ENCODE data around the gene RHO. TPM values are rescaled to one million over a fixed set of nuclear protein-coding genes. Genes with fewer than 3 reads are reported as not detected.

The RHO gene
- total RNA-seq, 1 experiment from 2014 or later: not detected

GRCh38 chr3:129501630-129502029, 26.8 kb upstream of the RHO start:
- no peaks in the 10 kb centered on the region for H3K27me3 Mint-ChIP-seq (ENCODE audit: low read depth)
- H3K4me3 Mint-ChIP-seq: no peak overlapping the region
- ChIA-PET POLR2A (no interaction called here), CTCF (interaction anchor here (0.9 to 2.5 kb wide), 2 partner anchors 11 to 118 kb away, joined by 4 to 9 read pairs; no protein-coding TSS in a partner anchor)
- H3K4me1 Mint-ChIP-seq: peaks cover 11% of the 10 kb centered on the region
- no peak for DNase-seq (ENCODE audit: low spot score)
- no peak for TF ChIP-seq ESRRA (CRISPR knock-in tag; IDR thresholded peaks at IDR 0.05; ENCODE audit: borderline replicate concordance)
- no peak for TF ChIP-seq IRF2 (CRISPR knock-in tag; IDR thresholded peaks at IDR 0.05; ENCODE audit: borderline replicate concordance, low read depth)
- no peak for TF ChIP-seq E2F1 (CRISPR knock-in tag; IDR thresholded peaks at IDR 0.05)
- TF ChIP-seq ZNF396 (CRISPR knock-in tag; IDR thresholded peaks at IDR 0.05; ENCODE audit: borderline replicate concordance): no peak
- no peak for TF ChIP-seq NFYB (CRISPR knock-in tag; conservative IDR thresholded peaks at IDR 0.05; ENCODE audit: low read depth)
- TF ChIP-seq NR2C2 (CRISPR knock-in tag; IDR thresholded peaks at IDR 0.05): no peak
- TF ChIP-seq CBFB (CRISPR knock-in tag; IDR thresholded peaks at IDR 0.05; ENCODE audit: low read depth): no peak
- TF ChIP-seq, protein P1, sequence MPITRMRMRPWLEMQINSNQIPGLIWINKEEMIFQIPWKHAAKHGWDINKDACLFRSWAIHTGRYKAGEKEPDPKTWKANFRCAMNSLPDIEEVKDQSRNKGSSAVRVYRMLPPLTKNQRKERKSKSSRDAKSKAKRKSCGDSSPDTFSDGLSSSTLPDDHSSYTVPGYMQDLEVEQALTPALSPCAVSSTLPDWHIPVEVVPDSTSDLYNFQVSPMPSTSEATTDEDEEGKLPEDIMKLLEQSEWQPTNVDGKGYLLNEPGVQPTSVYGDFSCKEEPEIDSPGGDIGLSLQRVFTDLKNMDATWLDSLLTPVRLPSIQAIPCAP (CRISPR knock-in tag; IDR thresholded peaks at IDR 0.05): no peak
- no peak for TF ChIP-seq MYBL2 (CRISPR knock-in tag; IDR thresholded peaks at IDR 0.05)
- no peak for TF ChIP-seq GABPB1 (CRISPR knock-in tag; IDR thresholded peaks at IDR 0.05)
- TF ChIP-seq JAZF1 (CRISPR knock-in tag; IDR thresholded peaks at IDR 0.05): no peak
- no peak for TF ChIP-seq OVOL2 (CRISPR knock-in tag; IDR thresholded peaks at IDR 0.05; ENCODE audit: borderline replicate concordance)
- TF ChIP-seq, protein P2, sequence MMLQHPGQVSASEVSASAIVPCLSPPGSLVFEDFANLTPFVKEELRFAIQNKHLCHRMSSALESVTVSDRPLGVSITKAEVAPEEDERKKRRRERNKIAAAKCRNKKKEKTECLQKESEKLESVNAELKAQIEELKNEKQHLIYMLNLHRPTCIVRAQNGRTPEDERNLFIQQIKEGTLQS (CRISPR knock-in tag; conservative IDR thresholded peaks at IDR 0.05): no peak
- no peak for TF ChIP-seq ZNF317 (CRISPR knock-in tag; IDR thresholded peaks at IDR 0.05; ENCODE audit: borderline replicate concordance, low read depth)
- no peak overlapping the region for H3K27ac Mint-ChIP-seq
- H3K9me3 Mint-ChIP-seq: no peaks in the 10 kb centered on the region
- H3K36me3 Mint-ChIP-seq: peaks cover 1% of the 10 kb centered on the region; the same call in 1 of the 2 replicates
- ATAC-seq: no peak

GRCh38 chr3:129502641-129503408, 25.6 kb upstream of the RHO start:
- Mint-ChIP-seq H3K27me3 (ENCODE audit: low read depth) (no peaks in the 10 kb centered on the region), H3K9me3 (no peaks in the 10 kb centered on the region), H3K4me3 (no peak overlapping the region), H3K27ac (no peak overlapping the region), H3K36me3 (no peaks in the 10 kb centered on the region; the same call in 1 of the 2 replicates), H3K4me1 (peaks cover 10% of the 10 kb centered on the region)
- ATAC-seq (no peak), DNase-seq (ENCODE audit: low spot score) (no peak)
- ChIA-PET POLR2A (no interaction called here), CTCF (interaction anchor here (0.7 to 2.0 kb wide), 4 partner anchors 13 to 119 kb away, joined by 3 to 11 read pairs (median 4); no protein-coding TSS in a partner anchor)
- TF ChIP-seq NFE2L1 (CRISPR knock-in tag; IDR thresholded peaks at IDR 0.05): no peak
- no peak for TF ChIP-seq NFATC4 (CRISPR knock-in tag; IDR thresholded peaks at IDR 0.05)
- TF ChIP-seq, protein P2 (CRISPR knock-in tag; conservative IDR thresholded peaks at IDR 0.05): no peak
- no peak for TF ChIP-seq ELF4 (CRISPR knock-in tag; IDR thresholded peaks at IDR 0.05; ENCODE audit: low read depth)
- TF ChIP-seq, protein P3, sequence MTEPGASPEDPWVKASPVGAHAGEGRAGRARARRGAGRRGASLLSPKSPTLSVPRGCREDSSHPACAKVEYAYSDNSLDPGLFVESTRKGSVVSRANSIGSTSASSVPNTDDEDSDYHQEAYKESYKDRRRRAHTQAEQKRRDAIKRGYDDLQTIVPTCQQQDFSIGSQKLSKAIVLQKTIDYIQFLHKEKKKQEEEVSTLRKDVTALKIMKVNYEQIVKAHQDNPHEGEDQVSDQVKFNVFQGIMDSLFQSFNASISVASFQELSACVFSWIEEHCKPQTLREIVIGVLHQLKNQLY (CRISPR knock-in tag; IDR thresholded peaks at IDR 0.05): no peak
- TF ChIP-seq CDX4 (CRISPR knock-in tag; IDR thresholded peaks at IDR 0.05; ENCODE audit: borderline replicate concordance): no peak
- no peak for TF ChIP-seq ZNF219 (CRISPR knock-in tag; IDR thresholded peaks at IDR 0.05; ENCODE audit: borderline replicate concordance)
- TF ChIP-seq ZNF232 (CRISPR knock-in tag; IDR thresholded peaks at IDR 0.05): no peak

Measured in WTC11 (cell line).